ENCODE measurements around the gene CD1E.

The CD1E gene

GRCh38 chr1:158393476-158393875 lies 39.8 kb downstream of the CD1E start:
- DNase-seq (ENCODE audit: low read depth), result no peak
- H3K4me3 ChIP-seq (ENCODE audit: low read depth, low read length), result no peak overlapping the region
- TF ChIP-seq MYC (IDR thresholded peaks at IDR 0.05; ENCODE audit: low read depth, low read length) (no peak), MAX (IDR thresholded peaks at IDR 0.05; ENCODE audit: low read depth, low read length) (no peak)

GRCh38 chr1:158396646-158397045 lies 43.0 kb downstream of the CD1E start:
- TF ChIP-seq MAX (IDR thresholded peaks at IDR 0.05; ENCODE audit: low read depth, low read length) (no peak), POLR2A (IDR thresholded peaks at IDR 0.05; ENCODE audit: extremely low read depth, insufficient read length) (no peak), CTCF (IDR thresholded peaks at IDR 0.05; ENCODE audit: low read depth, low read length) (no peak), MYC (IDR thresholded peaks at IDR 0.05; ENCODE audit: low read depth, low read length) (no peak)
- no peak for DNase-seq (ENCODE audit: low read depth)
- no peak overlapping the region for H3K4me3 ChIP-seq (ENCODE audit: low read depth, low read length)

- no peak within 1 kb of the TSS for H3K4me3 ChIP-seq (ENCODE audit: low read depth, low read length)
- no peak for DNase-seq (ENCODE audit: low read depth)
- TF ChIP-seq CTCF (IDR thresholded peaks at IDR 0.05; ENCODE audit: low read depth, low read length) (no peak), MAX (IDR thresholded peaks at IDR 0.05; ENCODE audit: low read depth, low read length) (no peak), POLR2A (IDR thresholded peaks at IDR 0.05; ENCODE audit: extremely low read depth, insufficient read length) (no peak), MYC (IDR thresholded peaks at IDR 0.05; ENCODE audit: low read depth, low read length) (no peak)
Measured at GRCh38 chr1:158398818-158399514, 45.3 kb downstream of the CD1E start, which contains the start of gene OR10T2. Gene OR10T2 (minus strand): TSS chr1:158399466. CDS start chr1:158399466, 0 bp downstream.

- DNase-seq (ENCODE audit: low read depth), result no peak
- no peak for TF ChIP-seq CTCF (IDR thresholded peaks at IDR 0.05; ENCODE audit: low read depth, low read length)
- no peak for TF ChIP-seq POLR2A (IDR thresholded peaks at IDR 0.05; ENCODE audit: extremely low read depth, insufficient read length)
- no peak for TF ChIP-seq MYC (IDR thresholded peaks at IDR 0.05; ENCODE audit: low read depth, low read length)
- no peak for TF ChIP-seq MAX (IDR thresholded peaks at IDR 0.05; ENCODE audit: low read depth, low read length)
- no peak overlapping the region for H3K4me3 ChIP-seq (ENCODE audit: low read depth, low read length)
Measured at GRCh38 chr1:158400871-158401270, 47.2 kb downstream of the CD1E start.

- H3K4me3 ChIP-seq (ENCODE audit: low read depth, low read length), result no peak overlapping the region
- TF ChIP-seq MYC (IDR thresholded peaks at IDR 0.05; ENCODE audit: low read depth, low read length), result no peak
- no peak for TF ChIP-seq POLR2A (IDR thresholded peaks at IDR 0.05; ENCODE audit: extremely low read depth, insufficient read length)
- no peak for TF ChIP-seq MAX (IDR thresholded peaks at IDR 0.05; ENCODE audit: low read depth, low read length)
- no peak for TF ChIP-seq CTCF (IDR thresholded peaks at IDR 0.05; ENCODE audit: low read depth, low read length)
- DNase-seq (ENCODE audit: low read depth), result no peak
Measured at GRCh38 chr1:158407092-158407491, 53.4 kb downstream of the CD1E start.

All from NB4 (cell line).